ENCODE measurements around the gene USP35. TPM values are rescaled to one million over a fixed set of nuclear protein-coding genes. Genes with fewer than 3 reads are reported as not detected.

Gene USP35
- total RNA-seq, 1 experiment from 2014 or later = 8.5 TPM

- Histone ChIP-seq H3K4me3 (ENCODE audit: low read length) (no peak overlapping the region), H3K9me2 (replicated peaks; ENCODE audit: low read length) (no peaks in the 10 kb centered on the region), H3K79me2 (ENCODE audit: low read length) (no peaks in the 10 kb centered on the region), H3K9ac (ENCODE audit: low read length) (no peak overlapping the region), H3K4me2 (ENCODE audit: low read length) (no peak overlapping the region), H3K27ac (ENCODE audit: low read length) (no peak overlapping the region), H3K36me3 (ENCODE audit: low read depth, low read length) (no peaks in the 10 kb centered on the region), H2AFZ (ENCODE audit: low read length) (no peak overlapping the region), H3K9me3 (ENCODE audit: low read length) (no peaks in the 10 kb centered on the region), H3K27me3 (ENCODE audit: low read length) (no peaks in the 10 kb centered on the region), H3F3A (ENCODE audit: low read length, unreplicated experiment) (no peaks in the 10 kb centered on the region), H3K4me1 (ENCODE audit: insufficient read depth, low read length) (no peaks in the 10 kb centered on the region), H4K20me1 (ENCODE audit: low read length) (no peaks in the 10 kb centered on the region)
- ATAC-seq = no peak
- BruUV-seq (replicated peaks) = no TSS peak
- TF ChIP-seq EZH2 (IDR thresholded peaks at IDR 0.05; ENCODE audit: low read length, unreplicated experiment) = no peak
- TF ChIP-seq EZH2phosphoT487 (IDR thresholded peaks at IDR 0.05; ENCODE audit: borderline replicate concordance, low read length) = no peak
- TF ChIP-seq CTCF (conservative IDR thresholded peaks at IDR 0.05; ENCODE audit: low read depth, low read length) = no peak
- no peak for DNase-seq
- POLR2A ChIA-PET (ENCODE audit: unreplicated experiment) = no interaction called here
- intact Hi-C loops (cut with micrococcal nuclease) = no loop called here
- CTCF ChIA-PET = no interaction called here
These were observed 28.2 kb upstream of the USP35 start for GRCh38 chr11:78160557-78160956.

- ChIA-PET CTCF (no interaction called here), POLR2A (ENCODE audit: unreplicated experiment) (no interaction called here)
- no peak overlapping the region for H3K27ac ChIP-seq (ENCODE audit: low read length)
- H3K27me3 ChIP-seq (ENCODE audit: low read length) = no peaks in the 10 kb centered on the region
- no peaks in the 10 kb centered on the region for H3K4me1 ChIP-seq (ENCODE audit: insufficient read depth, low read length)
- H3K9me2 ChIP-seq (replicated peaks; ENCODE audit: low read length) = no peaks in the 10 kb centered on the region
- H3K4me2 ChIP-seq (ENCODE audit: low read length) = no peak overlapping the region
- no peak overlapping the region for H2AFZ ChIP-seq (ENCODE audit: low read length)
- no peaks in the 10 kb centered on the region for H3K36me3 ChIP-seq (ENCODE audit: low read depth, low read length)
- H4K20me1 ChIP-seq (ENCODE audit: low read length) = no peaks in the 10 kb centered on the region
- no peak overlapping the region for H3K4me3 ChIP-seq (ENCODE audit: low read length)
- H3K79me2 ChIP-seq (ENCODE audit: low read length) = no peaks in the 10 kb centered on the region
- H3K9me3 ChIP-seq (ENCODE audit: low read length) = no peaks in the 10 kb centered on the region
- H3F3A ChIP-seq (ENCODE audit: low read length, unreplicated experiment) = no peaks in the 10 kb centered on the region
- DNase-seq (no peak), ATAC-seq (no peak)
- BruUV-seq (replicated peaks) = no TSS peak
- intact Hi-C loops (cut with micrococcal nuclease) = no loop called here
- H3K9ac ChIP-seq (ENCODE audit: low read length) = no peak overlapping the region
- TF ChIP-seq EZH2phosphoT487 (IDR thresholded peaks at IDR 0.05; ENCODE audit: borderline replicate concordance, low read length) (no peak), CTCF (conservative IDR thresholded peaks at IDR 0.05; ENCODE audit: low read depth, low read length) (no peak), EZH2 (IDR thresholded peaks at IDR 0.05; ENCODE audit: low read length, unreplicated experiment) (no peak)
These were observed 27.4 kb upstream of the USP35 start for GRCh38 chr11:78161346-78161745.

- no peaks in the 10 kb centered on the region for H3K79me2 ChIP-seq (ENCODE audit: low read length)
- no peaks in the 10 kb centered on the region for H3K27me3 ChIP-seq (ENCODE audit: low read length)
- DNase-seq (no peak), ATAC-seq (no peak)
- no peak overlapping the region for H3K4me2 ChIP-seq (ENCODE audit: low read length)
- ChIA-PET CTCF (no interaction called here), POLR2A (ENCODE audit: unreplicated experiment) (no interaction called here)
- H3K4me3 ChIP-seq (ENCODE audit: low read length) = no peak overlapping the region
- H3K9me2 ChIP-seq (replicated peaks; ENCODE audit: low read length) = no peaks in the 10 kb centered on the region
- H4K20me1 ChIP-seq (ENCODE audit: low read length) = no peaks in the 10 kb centered on the region
- H3K36me3 ChIP-seq (ENCODE audit: low read depth, low read length) = no peaks in the 10 kb centered on the region
- TF ChIP-seq CTCF (conservative IDR thresholded peaks at IDR 0.05; ENCODE audit: low read depth, low read length) (no peak), EZH2 (IDR thresholded peaks at IDR 0.05; ENCODE audit: low read length, unreplicated experiment) (no peak), EZH2phosphoT487 (IDR thresholded peaks at IDR 0.05; ENCODE audit: borderline replicate concordance, low read length) (no peak)
- no peaks in the 10 kb centered on the region for H3K9me3 ChIP-seq (ENCODE audit: low read length)
- no TSS peak for BruUV-seq (replicated peaks)
- no peak overlapping the region for H3K27ac ChIP-seq (ENCODE audit: low read length)
- no peaks in the 10 kb centered on the region for H3K4me1 ChIP-seq (ENCODE audit: insufficient read depth, low read length)
- H2AFZ ChIP-seq (ENCODE audit: low read length) = no peak overlapping the region
- no peak overlapping the region for H3K9ac ChIP-seq (ENCODE audit: low read length)
- intact Hi-C loops (cut with micrococcal nuclease) = no loop called here
- no peaks in the 10 kb centered on the region for H3F3A ChIP-seq (ENCODE audit: low read length, unreplicated experiment)
These were observed 26.8 kb upstream of the USP35 start for GRCh38 chr11:78161962-78162371.
